HEK293T (cell line): Measurements from ENCODE around the gene SHANK3.

Experiments used
- CTCF ChIA-PET: fragments of 350-600 bp; formaldehyde crosslinking; extraction: SDS; loops from one replicate; lab custom pipeline; 2021; ENCODE audit warnings: antibody characterized with exemption, inconsistent platforms; lab: Yijun Ruan, JAX
- POLR2A ChIA-PET: fragments of 350-600 bp; formaldehyde crosslinking; extraction: SDS; loops from one replicate; lab custom pipeline; 2020; ENCODE audit warnings: antibody characterized with exemption, inconsistent platforms; lab: Yijun Ruan, JAX
- DNase-seq: peaks from one replicate; pipeline ENCODE4 v3.0.0; 2012; ENCODE audit warnings: mixed read lengths; ENCODE audit errors: extremely low spot score
- ARNT ChIP-seq: fragments of 450-650 bp; IDR thresholded peaks from 2 replicates; pipeline ENCODE4 v1.6.1; 2017; ENCODE audit warnings: mild to moderate bottlenecking
- BHLHE40 ChIP-seq: fragments of 450-650 bp; IDR thresholded peaks from 2 replicates; pipeline ENCODE4 v1.6.1; 2016; ENCODE audit warnings: mild to moderate bottlenecking, moderate library complexity, borderline replicate concordance
- CTBP1 ChIP-seq: fragments of 450-650 bp; IDR thresholded peaks from 2 replicates; pipeline ENCODE4 v1.6.1; 2016; ENCODE audit warnings: borderline replicate concordance
- ELF4 ChIP-seq: fragments of 450-650 bp; IDR thresholded peaks from 2 replicates; pipeline ENCODE4 v1.6.1; 2017; ENCODE audit warnings: antibody characterized with exemption
- FOXA1 ChIP-seq: fragments of 450-650 bp; IDR thresholded peaks from 2 replicates; pipeline ENCODE4 v1.6.1; 2016; ENCODE audit warnings: mild to moderate bottlenecking
- FOXK2 ChIP-seq: fragments of 450-650 bp; IDR thresholded peaks from 2 replicates; pipeline ENCODE4 v1.6.1; 2016; ENCODE audit warnings: mild to moderate bottlenecking
- FOXM1 ChIP-seq: fragments of 450-650 bp; IDR thresholded peaks from 2 replicates; pipeline ENCODE4 v1.6.1; 2017; ENCODE audit warnings: mild to moderate bottlenecking, borderline replicate concordance
- HDGF ChIP-seq: fragments of 450-650 bp; IDR thresholded peaks from 2 replicates; pipeline ENCODE4 v1.6.1; 2017; ENCODE audit warnings: antibody characterized with exemption, borderline replicate concordance
- L3MBTL2 ChIP-seq: fragments of 450-650 bp; conservative IDR thresholded peaks from 2 replicates; pipeline ENCODE4 v1.6.1; 2016; ENCODE audit warnings: mild to moderate bottlenecking
- LEF1 ChIP-seq: fragments of 450-650 bp; IDR thresholded peaks from 2 replicates; pipeline ENCODE4 v1.6.1; 2017; ENCODE audit warnings: mild to moderate bottlenecking, borderline replicate concordance
- NFRKB ChIP-seq: fragments of 450-650 bp; IDR thresholded peaks from 2 replicates; pipeline ENCODE4 v1.6.1; 2016; ENCODE audit warnings: mild to moderate bottlenecking, moderate library complexity
- SP1 ChIP-seq: fragments of 450-650 bp; IDR thresholded peaks from 2 replicates; pipeline ENCODE4 v1.6.1; 2017
- SUZ12 ChIP-seq: fragments of 450-650 bp; IDR thresholded peaks from 2 replicates; pipeline ENCODE4 v1.6.1; 2016; ENCODE audit warnings: mild to moderate bottlenecking
- TARDBP ChIP-seq: fragments of 450-650 bp; IDR thresholded peaks from 2 replicates; pipeline ENCODE4 v1.6.1; 2016
- ZNF384 ChIP-seq: fragments of 450-650 bp; IDR thresholded peaks from 2 replicates; pipeline ENCODE4 v1.6.1; 2016
- TF ChIP-seq, protein P1 (sequence below): fragments of 450-650 bp; IDR thresholded peaks from 2 replicates; pipeline ENCODE4 v1.6.1; 2016

SHANK3 gene

DNA sequence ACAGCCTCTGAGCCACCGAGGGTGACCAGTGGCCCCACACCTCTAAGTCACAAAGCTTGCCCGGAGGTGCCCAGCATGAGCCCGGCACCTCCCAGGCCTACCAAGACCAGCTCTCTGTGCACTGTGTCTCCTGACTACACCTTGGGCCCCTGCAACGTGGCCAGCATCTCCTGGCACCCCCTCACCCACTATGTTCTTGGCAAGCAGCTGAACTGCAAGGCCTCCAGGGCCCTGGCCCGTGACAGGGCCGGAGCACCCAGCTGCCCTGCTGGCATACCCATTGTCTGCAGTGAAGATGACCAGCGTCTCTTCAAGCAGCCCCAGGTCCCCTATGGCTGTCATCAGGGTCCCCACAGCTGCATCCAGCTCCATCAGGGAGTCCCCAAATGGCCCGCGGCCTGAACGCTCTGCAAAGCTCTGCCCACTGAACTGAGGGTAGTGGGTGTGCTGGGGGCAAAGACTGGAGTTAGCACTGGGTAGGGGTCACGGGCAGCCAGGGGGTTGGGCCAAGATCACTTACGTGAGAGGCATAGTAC is 46.2 kb upstream of the SHANK3 start:
- DNase-seq: no peak
- ChIA-PET POLR2A (interaction anchor here (1.2 to 2.0 kb wide), 2 partner anchors 44 to 101 kb away, joined by 4 read pairs; partner anchors contain the start of genes CHKB and SCO2), CTCF (interaction anchor here (0.5 to 1.4 kb wide), 2 partner anchors 50 to 68 kb away, joined by 4 to 5 read pairs; no protein-coding TSS in a partner anchor)
- TF ChIP-seq ELF4: no peak
- no peak for TF ChIP-seq NFRKB
- no peak for TF ChIP-seq BHLHE40
- no peak for TF ChIP-seq ZNF384
- no peak for TF ChIP-seq SUZ12
- no peak for TF ChIP-seq FOXK2
- TF ChIP-seq SP1: no peak
- TF ChIP-seq FOXM1: no peak
- no peak for TF ChIP-seq L3MBTL2
- no peak for TF ChIP-seq HDGF
- no peak for TF ChIP-seq ARNT
- TF ChIP-seq LEF1: no peak
- TF ChIP-seq, protein P1, sequence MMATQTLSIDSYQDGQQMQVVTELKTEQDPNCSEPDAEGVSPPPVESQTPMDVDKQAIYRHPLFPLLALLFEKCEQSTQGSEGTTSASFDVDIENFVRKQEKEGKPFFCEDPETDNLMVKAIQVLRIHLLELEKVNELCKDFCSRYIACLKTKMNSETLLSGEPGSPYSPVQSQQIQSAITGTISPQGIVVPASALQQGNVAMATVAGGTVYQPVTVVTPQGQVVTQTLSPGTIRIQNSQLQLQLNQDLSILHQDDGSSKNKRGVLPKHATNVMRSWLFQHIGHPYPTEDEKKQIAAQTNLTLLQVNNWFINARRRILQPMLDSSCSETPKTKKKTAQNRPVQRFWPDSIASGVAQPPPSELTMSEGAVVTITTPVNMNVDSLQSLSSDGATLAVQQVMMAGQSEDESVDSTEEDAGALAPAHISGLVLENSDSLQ: no peak
- TF ChIP-seq FOXA1: no peak
- no peak for TF ChIP-seq CTBP1
- no peak for TF ChIP-seq TARDBP

- ChIA-PET CTCF (interaction anchor here (0.5 to 1.4 kb wide), 3 partner anchors 50 to 91 kb away, joined by 4 to 5 read pairs (median 5); no protein-coding TSS in a partner anchor), POLR2A (interaction anchor here (0.7 to 2.0 kb wide), 4 partner anchors 44 to 118 kb away, joined by 3 to 5 read pairs (median 4); partner anchors contain the start of genes CHKB and SCO2)
- no peak for TF ChIP-seq SUZ12
- TF ChIP-seq HDGF: no peak
- DNase-seq: no peak
Measured at GRCh38 chr22:50626850-50627641, 45.6 kb upstream of the SHANK3 start.

DNA sequence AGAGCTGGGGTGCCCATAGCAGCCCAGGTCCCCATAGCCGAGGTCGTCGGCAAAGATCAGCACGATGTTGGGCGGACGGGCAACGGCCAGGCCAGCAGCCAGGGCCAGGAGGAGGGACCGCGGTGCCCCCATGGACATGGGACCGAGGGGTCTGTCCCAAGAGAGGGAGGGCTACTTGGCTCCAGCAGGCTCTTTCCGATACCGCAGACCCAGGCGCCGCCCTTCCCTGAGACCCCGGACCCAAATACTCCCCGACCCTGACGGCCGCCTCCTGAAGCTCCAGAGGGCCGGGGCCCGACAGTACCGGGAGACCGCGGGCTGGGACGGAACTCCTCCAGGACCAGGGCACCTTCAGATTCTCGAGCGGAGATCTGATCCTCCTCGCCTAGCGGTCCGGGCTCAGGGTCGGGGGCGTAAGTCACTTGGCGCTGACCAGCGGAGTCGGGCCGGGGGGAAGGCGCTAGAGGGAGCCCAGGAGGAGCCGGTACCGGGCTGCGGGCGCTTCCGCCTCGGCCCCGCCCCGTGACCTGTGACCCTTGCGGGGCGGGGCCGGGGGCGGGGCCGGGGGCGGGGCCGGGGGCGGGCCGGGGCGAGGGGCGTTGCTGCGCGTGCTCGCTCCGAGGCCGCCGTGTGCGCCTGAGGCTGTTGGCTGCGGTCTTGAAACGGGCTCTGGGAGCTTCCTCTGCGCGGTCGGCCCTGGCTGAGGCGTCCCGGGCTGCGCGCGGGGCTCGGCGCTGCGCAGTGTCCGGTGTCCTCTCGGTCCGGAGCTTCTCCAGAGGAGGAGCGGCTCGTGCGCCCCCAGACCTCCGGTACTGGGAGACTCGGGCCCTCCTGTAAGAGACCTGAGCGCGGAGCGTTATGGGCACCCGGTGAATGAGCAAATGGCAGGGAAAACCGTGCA is 44.7 kb upstream of the SHANK3 start, which contains the start of gene ARSA:
ARSA (minus strand) TSS at position 511 of the 901 bp plus-strand sequence; CDS start at position 138, 373 bp downstream.
- TF ChIP-seq FOXK2: no peak
- TF ChIP-seq L3MBTL2: peak; percentile 70
- TF ChIP-seq ZNF384: no peak
- no peak for TF ChIP-seq LEF1
- no peak for TF ChIP-seq ELF4
- no peak for TF ChIP-seq BHLHE40
- no peak for TF ChIP-seq HDGF
- TF ChIP-seq NFRKB: no peak
- POLR2A ChIA-PET: interaction anchor here (0.5 to 1.3 kb wide), 6 partner anchors 9 to 119 kb away, joined by 3 to 8 read pairs (median 4); partner anchors contain the start of genes CHKB and SCO2
- CTCF ChIA-PET: interaction anchor here (0.7 kb wide), 1 partner anchor 92 kb away, joined by 5 read pairs; no protein-coding TSS in a partner anchor
- DNase-seq: peak; percentile 92

GRCh38 chr22:50628543-50629134 is 44.0 kb upstream of the SHANK3 start:
- no peak for TF ChIP-seq ELF4
- TF ChIP-seq TARDBP: peak; percentile 25; the same call in 1 of the 2 replicates
- TF ChIP-seq L3MBTL2: peak; percentile 65
- no peak for DNase-seq
- POLR2A ChIA-PET: interaction anchor here (1.1 to 1.3 kb wide), 3 partner anchors 8 to 103 kb away, joined by 4 to 8 read pairs (median 5); partner anchors contain the start of gene SCO2
- CTCF ChIA-PET: no interaction called here

GRCh38 chr22:50630376-50630775 is 42.2 kb upstream of the SHANK3 start:
- ChIA-PET POLR2A (interaction anchor here (0.9 kb wide), 1 partner anchor 106 kb away, joined by 3 read pairs; no protein-coding TSS in a partner anchor), CTCF (no interaction called here)
- no peak for DNase-seq
- no peak for TF ChIP-seq HDGF
- no peak for TF ChIP-seq L3MBTL2
- no peak for TF ChIP-seq NFRKB
- TF ChIP-seq, protein P1: no peak
- TF ChIP-seq LEF1: no peak
- no peak for TF ChIP-seq FOXK2
- TF ChIP-seq TARDBP: no peak
- TF ChIP-seq SUZ12: no peak
- no peak for TF ChIP-seq ELF4
- TF ChIP-seq SP1: no peak
- TF ChIP-seq FOXA1: no peak
- TF ChIP-seq ZNF384: no peak
- no peak for TF ChIP-seq CTBP1
- no peak for TF ChIP-seq ARNT
- TF ChIP-seq BHLHE40: no peak
- TF ChIP-seq FOXM1: no peak

DNA sequence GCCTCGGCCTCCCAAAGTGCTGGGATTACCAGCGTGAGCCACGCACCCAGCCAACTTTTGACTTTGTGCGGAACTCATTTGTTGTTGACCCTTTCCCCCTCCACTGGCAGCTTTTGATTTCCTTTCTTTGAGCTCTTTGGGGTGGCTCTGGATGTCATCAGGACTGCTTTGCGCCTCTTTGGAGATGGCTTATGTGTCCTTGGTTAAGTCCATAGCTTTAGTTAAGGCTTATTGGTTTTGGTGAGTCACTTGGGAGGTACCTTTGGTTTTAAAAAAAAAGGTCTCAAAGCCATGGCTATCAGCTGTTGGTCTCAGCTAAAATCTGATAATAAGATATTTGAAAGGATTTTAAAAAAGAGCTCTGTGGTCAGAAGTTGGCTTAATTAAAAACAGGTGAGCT is 39.5 kb upstream of the SHANK3 start:
- DNase-seq: no peak
- CTCF ChIA-PET: interaction anchor here (0.6 to 1.0 kb wide), 3 partner anchors 12 to 233 kb away, joined by 3 to 4 read pairs (median 3); no protein-coding TSS in a partner anchor
- TF ChIP-seq HDGF (no peak), NFRKB (no peak), TARDBP (no peak), ARNT (no peak), FOXA1 (no peak), ELF4 (no peak), BHLHE40 (no peak), SUZ12 (no peak)
- POLR2A ChIA-PET: interaction anchor here (0.6 kb wide), 1 partner anchor 61 kb away, joined by 3 read pairs; no protein-coding TSS in a partner anchor
